NCI-H748 (cell line): ENCODE measurements around the gene KCNJ8.
"Not testable (repeated sequence)": the region's sequence is repeated elsewhere in the genome, so short reads cannot be mapped to it uniquely, and the experiment has no call there.

Experiments
- DNase-seq: peaks from one replicate; lab custom pipeline; 2025; ENCODE audit not compliant: unreplicated experiment; lab: John Stamatoyannopoulos, UW

The KCNJ8 gene

DNA sequence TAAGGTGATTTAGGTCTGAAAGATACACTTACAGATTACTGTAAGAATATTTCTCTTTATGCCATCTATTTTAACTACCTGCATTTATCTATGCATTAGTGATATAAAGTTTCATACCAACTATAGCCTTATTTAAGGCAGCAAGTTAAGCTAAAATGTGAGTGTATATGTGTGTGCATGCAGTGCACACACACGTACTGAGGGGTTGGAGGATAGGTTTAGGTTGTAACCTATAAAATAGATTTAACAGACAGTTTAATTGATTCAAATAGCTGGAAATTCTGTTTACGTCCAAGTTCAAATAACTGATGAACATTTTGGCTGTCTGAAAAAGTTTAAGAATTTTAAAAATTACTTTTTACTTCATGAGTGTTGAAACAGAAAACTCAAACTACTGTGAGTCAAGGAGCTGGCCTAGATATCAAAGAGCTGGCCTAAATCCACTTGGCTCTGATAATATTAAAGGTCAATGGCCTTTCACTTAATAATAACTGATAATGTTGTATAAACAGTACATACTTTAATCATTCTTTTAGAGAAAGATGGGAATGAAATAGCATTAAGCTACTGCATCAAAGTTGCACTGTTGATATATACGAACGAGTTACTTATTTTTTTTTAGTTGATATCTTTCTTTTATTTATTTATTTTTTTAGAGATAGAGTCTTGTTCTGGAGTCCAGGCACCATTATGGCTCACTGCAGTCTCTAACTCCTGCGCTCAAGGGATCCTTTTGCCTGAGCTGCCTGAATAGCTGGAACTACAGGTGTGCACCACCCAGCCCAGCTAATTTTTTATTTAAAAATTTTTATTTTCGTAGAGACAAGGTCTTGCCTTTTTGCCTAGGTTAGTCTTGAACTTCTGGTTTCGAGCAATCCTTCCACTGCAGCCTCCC, 13.8 kb upstream of the KCNJ8 start:
- no peak for DNase-seq

DNA sequence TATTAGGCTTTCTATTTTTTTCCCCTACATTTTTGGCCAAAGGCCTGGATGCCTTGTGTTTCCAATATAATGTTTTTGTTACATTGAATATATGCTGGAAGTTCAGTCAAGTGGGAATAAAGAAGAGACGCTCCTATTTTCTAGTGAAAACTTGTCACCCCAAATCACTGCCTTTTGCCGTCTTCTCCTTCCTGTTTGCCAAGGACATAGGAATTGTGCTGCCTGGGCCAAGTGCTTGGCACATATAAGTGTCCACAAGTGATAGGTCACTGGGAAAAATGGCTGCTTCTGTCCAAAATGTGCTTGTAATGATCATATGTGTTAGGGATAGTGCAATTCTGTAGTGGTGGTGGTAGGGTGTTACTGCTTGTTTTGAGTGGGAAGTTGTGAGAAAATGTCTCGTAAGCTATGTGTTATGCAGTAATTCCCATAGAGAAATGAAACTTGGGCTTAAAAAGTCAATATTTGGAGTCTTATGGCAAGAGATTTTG, 11.6 kb upstream of the KCNJ8 start:
- no peak for DNase-seq

DNA sequence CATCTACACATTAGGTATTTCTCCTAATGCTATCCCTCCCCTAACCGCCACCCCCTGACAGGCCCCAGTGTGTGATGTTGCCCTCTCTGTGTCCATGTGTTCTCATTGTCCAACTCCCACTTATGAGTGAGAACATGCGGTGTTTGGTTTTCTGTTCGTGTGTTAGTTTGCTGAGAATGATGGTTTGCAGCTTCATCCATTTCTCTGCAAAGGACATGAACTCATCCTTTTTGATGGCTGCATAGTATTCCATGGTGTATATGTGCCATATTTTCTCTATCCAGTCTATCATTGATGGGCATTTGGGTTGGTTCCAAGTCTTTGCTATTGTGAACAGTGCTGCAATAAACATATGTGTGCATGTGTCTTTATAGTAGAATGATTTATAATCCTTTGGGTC, 8.2 kb upstream of the KCNJ8 start:
- DNase-seq, result not testable (repeated sequence)

GRCh38 chr12:21780786-21781185, 6.3 kb upstream of the KCNJ8 start:
- no peak for DNase-seq

DNA sequence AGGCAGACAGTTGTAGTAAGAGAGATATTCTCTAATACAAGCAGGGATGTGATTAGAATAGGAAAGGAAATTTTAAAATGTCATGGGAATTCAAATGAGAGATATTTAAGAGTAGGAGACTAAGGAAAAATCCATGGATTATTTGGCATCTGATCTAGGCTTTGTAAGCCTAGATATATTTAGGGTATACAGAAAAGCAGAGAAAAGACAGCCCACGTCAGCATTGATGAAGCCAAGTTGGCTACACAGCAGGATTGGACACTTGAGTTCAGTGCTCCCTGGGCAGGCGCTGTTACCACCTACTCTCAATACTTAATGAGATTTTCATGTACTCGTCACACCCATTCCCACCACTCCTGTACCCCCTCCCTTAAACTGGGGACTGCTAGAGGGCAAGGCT, 1.7 kb upstream of the KCNJ8 start:
- no peak for DNase-seq

GRCh38 chr12:21775133-21775820, 771 bp upstream of the KCNJ8 start:
- DNase-seq, result no peak

GRCh38 chr12:21773806-21774205, 700 bp downstream of the KCNJ8 start:
- DNase-seq, result no peak

- DNase-seq, result peak; percentile 1
These were observed 1.2 kb downstream of the KCNJ8 start for GRCh38 chr12:21773263-21773741.

GRCh38 chr12:21771311-21771710, 3.2 kb downstream of the KCNJ8 start:
- no peak for DNase-seq

- no peak for DNase-seq
These were observed 5.2 kb downstream of the KCNJ8 start for GRCh38 chr12:21769307-21769706.

DNA sequence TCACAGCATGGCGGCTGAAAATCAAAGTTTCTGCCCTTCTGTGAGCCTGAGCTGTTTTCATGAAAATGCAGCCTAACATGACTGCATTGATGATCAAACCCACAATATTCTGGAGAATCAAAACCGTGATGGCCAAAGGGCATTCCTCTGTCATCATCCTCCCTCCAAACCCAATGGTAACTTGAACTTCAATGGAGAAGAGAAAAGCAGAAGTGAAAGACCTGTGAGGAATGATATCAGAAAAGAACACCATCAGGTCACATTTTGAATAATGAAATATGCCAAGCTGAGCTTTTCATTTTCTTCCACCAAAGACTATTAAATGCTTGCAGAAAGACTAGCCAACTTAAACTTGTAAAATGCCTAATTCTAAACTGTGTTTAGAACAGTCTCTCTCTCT, 8.1 kb downstream of the KCNJ8 start:
- DNase-seq, result no peak

GRCh38 chr12:21764950-21765349, 9.6 kb downstream of the KCNJ8 start:
- no peak for DNase-seq

DNA sequence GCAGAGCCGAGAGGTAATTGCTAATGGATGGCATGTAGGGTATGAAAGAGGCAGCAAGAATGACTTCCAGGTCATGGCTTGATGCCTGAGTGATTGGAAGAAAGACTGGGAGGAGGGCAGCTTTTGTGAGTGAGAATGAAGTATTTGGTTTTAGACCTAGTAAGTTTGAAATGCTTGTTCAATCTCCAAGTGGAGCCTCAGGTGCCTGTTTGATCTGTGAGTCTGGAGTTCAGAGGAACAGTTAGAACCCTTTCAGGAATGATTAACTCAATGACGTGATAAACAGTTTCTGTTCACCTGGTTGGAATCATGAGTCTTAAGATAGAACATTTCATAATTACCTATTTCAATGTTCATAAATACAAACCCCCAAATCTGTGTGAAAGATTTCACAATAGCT, 10.4 kb downstream of the KCNJ8 start:
- no peak for DNase-seq

GRCh38 chr12:21763531-21763930, 11.0 kb downstream of the KCNJ8 start:
- DNase-seq, result no peak

- no peak for DNase-seq
These were observed 14.8 kb downstream of the KCNJ8 start for GRCh38 chr12:21759737-21760136.

GRCh38 chr12:21757735-21758134, 16.8 kb downstream of the KCNJ8 start:
- no peak for DNase-seq

DNA sequence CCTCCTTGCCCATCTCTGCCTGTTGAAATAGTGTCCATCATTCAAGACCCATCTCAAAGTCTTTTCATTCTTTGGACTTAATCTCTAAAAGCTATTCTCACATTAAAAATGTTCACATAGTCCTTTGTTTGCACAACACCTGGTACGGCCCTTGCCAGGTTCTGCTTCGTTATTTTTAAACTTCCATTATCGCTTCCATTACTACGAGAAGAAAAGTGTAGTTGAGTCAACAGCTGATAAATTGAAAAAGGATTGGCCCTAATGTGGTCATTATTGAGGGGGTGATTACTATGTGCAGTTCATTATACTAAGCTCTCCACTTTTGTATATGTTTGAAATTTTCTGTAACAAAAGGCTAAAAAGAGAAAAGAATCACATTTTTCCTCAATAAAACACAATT, 17.8 kb downstream of the KCNJ8 start:
- DNase-seq, result no peak

DNA sequence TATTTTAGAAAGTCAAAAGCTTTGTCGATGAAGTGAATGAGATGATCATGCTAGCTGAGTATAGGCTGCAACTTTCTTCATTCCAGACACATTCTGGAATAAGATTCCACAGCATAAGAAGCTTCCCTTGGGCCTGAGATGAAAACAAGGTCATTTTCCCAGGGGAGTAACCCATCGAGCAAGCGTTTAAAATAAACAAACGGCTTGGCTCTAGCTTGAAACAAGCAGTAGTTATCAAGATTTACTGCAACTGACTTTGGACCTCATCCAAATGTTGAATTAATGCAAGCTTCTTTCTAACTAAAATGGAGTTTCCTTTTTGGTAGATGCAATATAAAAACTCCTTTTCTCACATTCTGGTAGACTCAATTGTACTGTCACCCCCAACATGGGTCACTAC, 23.0 kb downstream of the KCNJ8 start:
- no peak for DNase-seq

GRCh38 chr12:21745258-21745657, 29.2 kb downstream of the KCNJ8 start:
- no peak for DNase-seq

DNA sequence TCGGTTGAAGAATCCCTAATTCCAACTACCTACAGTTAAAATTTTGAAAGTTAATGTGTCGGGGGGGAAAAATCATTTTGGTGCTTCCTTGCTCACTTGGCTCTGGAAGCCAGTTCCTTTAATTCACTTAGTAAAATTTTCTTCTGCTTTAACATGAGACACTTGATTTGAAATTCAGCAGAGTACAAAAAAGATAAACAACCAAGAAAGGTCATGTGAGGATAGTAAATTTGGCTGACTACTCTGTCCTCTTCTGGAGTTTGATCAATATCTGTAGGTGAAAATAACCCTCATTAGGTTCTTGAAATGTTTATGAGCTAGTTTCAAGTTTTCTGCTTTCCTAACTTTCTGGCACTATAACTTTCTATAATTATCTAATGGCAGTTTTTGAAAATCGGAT, 43.4 kb downstream of the KCNJ8 start:
- no peak for DNase-seq

- DNase-seq, result no peak
These were observed 48.8 kb downstream of the KCNJ8 start for GRCh38 chr12:21725731-21726130.
